T1000 (cell line): ENCODE measurements around the gene PDIK1L.

ENCODE experiments used
- DNase-seq: peaks from one replicate; lab custom pipeline; 2025; ENCODE audit warnings: mixed read lengths; lab: John Stamatoyannopoulos, UW

The PDIK1L gene

GRCh38 chr1:26111530-26112406 lies at the start of gene PDIK1L:
Gene PDIK1L, plus strand, starts transcription at chr1:26111824. Its CDS starts 2,485 bp downstream, at chr1:26114309.
- peak; percentile 89 for DNase-seq

GRCh38 chr1:26064553-26064952 lies 47.1 kb upstream of the PDIK1L start:
- no peak for DNase-seq

GRCh38 chr1:26066160-26066559 lies 45.5 kb upstream of the PDIK1L start:
- no peak for DNase-seq

GRCh38 chr1:26066857-26067256 lies 44.8 kb upstream of the PDIK1L start:
- DNase-seq: no peak

DNA sequence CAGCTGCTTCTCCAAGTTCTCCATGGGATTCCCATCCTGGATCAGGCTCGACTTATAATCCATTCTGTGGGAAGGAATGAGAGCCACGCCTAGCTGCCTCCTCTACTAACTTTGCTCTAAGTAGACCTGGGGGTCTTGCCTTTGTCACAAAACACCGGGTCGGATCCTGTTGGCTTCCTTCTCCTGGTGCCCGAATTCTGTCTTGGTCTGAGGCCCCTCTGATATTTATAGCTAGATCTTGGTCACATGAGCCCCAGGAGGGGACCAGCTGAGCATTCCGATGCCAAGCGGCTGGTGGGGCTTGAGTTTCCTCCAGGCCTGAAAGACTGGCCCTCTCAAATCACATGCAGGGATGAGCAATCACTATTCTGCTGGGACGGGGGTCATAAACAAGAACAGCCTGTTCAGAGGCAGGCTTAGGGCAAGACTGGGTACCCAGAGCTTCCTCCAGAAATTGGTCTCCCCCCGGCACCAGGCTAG lies 44.2 kb upstream of the PDIK1L start, which contains the start of gene TRIM63:
Gene TRIM63, minus strand, starts transcription at position 199 of the 480 bp plus-strand sequence. Its CDS starts 136 bp downstream, at position 63.
- no peak for DNase-seq

DNA sequence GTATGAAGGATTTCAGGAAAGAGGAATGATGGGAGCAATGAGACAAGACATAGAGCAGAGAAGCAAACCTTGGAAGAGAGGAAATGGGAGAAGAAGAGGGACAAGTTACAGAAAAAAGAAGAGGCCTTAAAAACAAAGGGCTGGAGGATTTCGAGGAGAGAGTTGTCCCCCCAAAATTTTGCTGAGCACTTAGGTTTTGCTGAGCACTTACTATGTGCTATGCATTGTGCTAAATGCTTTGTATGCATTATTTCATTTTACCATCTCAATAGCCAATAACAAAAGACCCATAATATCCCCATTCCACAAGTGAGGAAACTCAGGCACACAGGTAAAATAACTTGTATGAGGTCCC lies 41.7 kb upstream of the PDIK1L start:
- DNase-seq: no peak

DNA sequence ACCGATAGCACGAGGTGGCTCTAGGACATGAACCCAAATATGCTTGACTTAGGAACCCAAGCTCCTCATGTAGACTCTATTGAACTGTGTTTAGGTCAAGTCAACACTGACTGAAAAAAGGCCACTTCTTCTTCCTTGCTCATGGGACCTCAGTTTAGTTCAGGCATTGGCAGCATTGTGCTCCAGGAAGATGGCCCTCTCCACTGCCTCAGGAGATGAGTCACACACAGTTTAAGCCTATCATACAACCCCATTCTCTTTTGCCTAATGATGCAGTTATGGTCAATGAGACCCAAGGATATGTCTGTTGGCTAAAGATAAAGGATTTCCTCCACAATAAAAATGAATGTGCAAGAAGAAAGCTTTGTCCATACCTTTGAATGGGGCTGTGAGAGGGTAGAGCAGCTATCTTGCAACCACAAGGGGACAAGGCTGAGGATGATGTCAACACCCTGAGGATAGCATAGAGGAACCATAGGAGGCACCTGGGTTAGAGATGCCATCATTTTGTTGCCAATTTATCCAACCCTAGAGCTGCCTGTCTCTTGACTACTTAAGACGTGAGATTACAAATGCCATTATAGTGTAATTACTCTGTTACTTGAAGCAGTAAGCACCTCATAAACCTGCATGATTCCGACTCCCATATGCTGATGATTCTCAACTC lies 41.2 kb upstream of the PDIK1L start:
- no peak for DNase-seq

GRCh38 chr1:26070963-26071342 lies 40.7 kb upstream of the PDIK1L start:
- no peak for DNase-seq

DNA sequence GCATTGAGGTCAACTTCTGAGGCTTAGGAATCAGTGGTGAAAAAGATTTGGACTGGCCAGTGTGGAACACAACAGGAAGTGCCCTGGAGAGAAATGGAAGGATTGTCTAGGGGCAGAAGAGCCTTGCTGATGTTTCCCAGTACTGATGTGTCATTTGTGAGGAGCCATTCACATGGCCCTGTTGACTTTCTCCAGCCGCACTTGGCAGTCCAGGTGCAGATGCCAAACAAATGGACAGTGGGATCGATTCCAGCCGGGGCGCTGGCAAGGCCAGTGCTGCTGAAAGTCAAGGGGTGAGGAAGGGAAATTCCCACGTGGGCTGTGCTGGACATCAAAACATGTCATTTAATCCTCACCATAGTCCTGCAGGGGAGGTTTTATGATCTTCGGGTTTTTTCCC lies 39.3 kb upstream of the PDIK1L start:
- no peak for DNase-seq

- no peak for DNase-seq
These were observed 36.0 kb upstream of the PDIK1L start for GRCh38 chr1:26075421-26076144.

GRCh38 chr1:26077524-26077923 lies 34.1 kb upstream of the PDIK1L start:
- no peak for DNase-seq

GRCh38 chr1:26078286-26079177 lies 33.1 kb upstream of the PDIK1L start:
- DNase-seq: no peak

- DNase-seq: no peak
These were observed 32.5 kb upstream of the PDIK1L start for GRCh38 chr1:26079178-26079563.

GRCh38 chr1:26079960-26080814 lies 31.4 kb upstream of the PDIK1L start:
- no peak for DNase-seq

GRCh38 chr1:26081267-26082019 lies 30.2 kb upstream of the PDIK1L start:
- no peak for DNase-seq

DNA sequence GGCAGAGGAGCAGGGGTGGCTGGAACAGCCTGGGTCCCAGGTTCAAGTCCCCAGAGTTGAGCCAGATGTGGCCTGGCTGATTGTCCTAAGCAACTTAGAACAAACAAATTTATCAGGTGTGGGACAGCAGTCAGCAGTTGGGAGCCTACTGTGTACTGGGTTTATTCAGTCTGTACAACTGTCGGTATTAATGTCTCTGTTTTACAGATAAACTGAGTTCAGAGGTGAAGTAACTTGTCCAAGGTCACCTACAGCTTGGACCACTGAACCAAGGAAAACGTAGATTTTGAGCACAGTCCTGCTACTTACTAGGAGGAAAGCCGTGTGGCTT lies 29.6 kb upstream of the PDIK1L start:
- DNase-seq: no peak

- DNase-seq: no peak
These were observed 28.4 kb upstream of the PDIK1L start for GRCh38 chr1:26083208-26083607.

DNA sequence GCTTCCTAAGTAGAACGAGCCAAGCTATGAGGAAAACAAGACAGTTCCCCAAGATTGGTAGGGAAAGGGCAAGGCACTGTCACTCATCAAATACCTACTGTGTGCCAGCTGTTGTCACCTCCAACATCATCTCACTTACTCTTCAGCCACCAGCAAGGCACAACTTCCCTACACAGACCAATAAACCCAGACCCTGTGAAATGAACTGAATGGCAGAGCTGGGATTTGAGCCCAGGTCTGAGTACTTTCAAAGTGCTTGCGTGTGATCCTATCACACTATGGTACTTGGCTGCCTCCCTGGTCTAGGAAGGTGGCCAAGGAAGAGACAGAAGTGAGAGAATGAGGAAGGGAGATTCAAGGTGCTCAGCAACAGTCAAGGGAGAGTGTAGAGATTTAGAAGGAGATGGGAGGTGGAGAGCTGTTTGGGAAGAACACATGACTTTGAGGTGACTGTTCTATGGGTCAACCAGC lies 27.5 kb upstream of the PDIK1L start:
- DNase-seq: no peak

- no peak for DNase-seq
These were observed 26.8 kb upstream of the PDIK1L start for GRCh38 chr1:26084844-26085243.

DNA sequence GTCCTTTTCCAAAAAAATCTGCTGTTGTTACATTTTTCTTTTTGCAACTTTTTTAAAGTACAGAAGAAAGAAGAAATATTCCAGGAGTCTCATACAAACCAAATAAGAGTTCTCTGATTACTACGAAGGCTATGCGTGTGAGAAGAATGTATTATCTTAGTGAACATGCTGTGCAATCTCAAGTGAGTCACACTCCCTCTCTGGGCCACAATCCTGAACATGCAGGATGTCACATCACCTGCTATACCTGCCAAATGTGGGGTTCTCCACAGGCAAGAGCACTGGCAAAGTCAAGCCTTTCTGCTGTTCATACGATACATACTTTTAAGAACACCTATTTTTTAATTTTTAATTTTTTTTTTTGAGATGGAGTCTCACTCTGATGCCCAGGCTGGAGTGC lies 22.5 kb upstream of the PDIK1L start:
- DNase-seq: no peak
